H1 (cell line): ENCODE measurements around the gene ACTG2. TPM values are rescaled to one million over a fixed set of nuclear protein-coding genes. Genes with fewer than 3 reads are reported as not detected.

Experiments
- CTCF ChIA-PET: fragments of 300-600 bp; sonication (Branson Sonifier 250); formaldehyde crosslinking; loops from one replicate; lab custom pipeline; 2021; ENCODE audit not compliant: partially characterized antibody; lab: Charles Lee
- POLR2A ChIA-PET: fragments of 300-600 bp; sonication (Branson Sonifier 250); formaldehyde crosslinking; loops from one replicate; lab custom pipeline; 2021; ENCODE audit warnings: inconsistent platforms; ENCODE audit not compliant: partially characterized antibody; lab: Charles Lee
- DNase-seq, 2 experiments: peaks; one replicate each; pipeline versions ENCODE4 v3.0.0 to v3.0.0-alpha.2; 2010 to 2022; ENCODE audit warnings: low spot score in 2 of 2, low read depth in 1 of 2, mixed read lengths in 1 of 2
- FAIRE-seq: peaks from 2 replicates; lab custom pipeline; 2011; peaks lifted over from hg19 to GRCh38; lab: Jason Lieb, UNC
- H2AFZ ChIP-seq: 2 replicates; pipeline ENCODE4 v1.8.1; 2012; ENCODE audit warnings: low read length, inconsistent platforms
- H2AK5ac ChIP-seq: 2 replicates; pipeline ENCODE4 v1.6.1; 2013; ENCODE audit warnings: low read depth, low read length
- H2BK120ac ChIP-seq: replicated peaks from 2 replicates; pipeline ENCODE3; 2013; ENCODE audit warnings: low read depth, low read length, inconsistent platforms
- H2BK12ac ChIP-seq: 2 replicates; pipeline ENCODE4 v1.6.1; 2013; ENCODE audit warnings: low read depth, low read length
- H2BK15ac ChIP-seq: 2 replicates; pipeline ENCODE4 v1.6.1; 2013; ENCODE audit warnings: low read length
- H2BK20ac ChIP-seq: 2 replicates; pipeline ENCODE4 v1.6.1; 2013; ENCODE audit warnings: low read length
- H2BK5ac ChIP-seq: 2 replicates; pipeline ENCODE4 v1.6.1; 2013; ENCODE audit warnings: low read depth, low read length
- H3K14ac ChIP-seq: 2 replicates; pipeline ENCODE4 v1.6.1; 2013; ENCODE audit warnings: inconsistent platforms; ENCODE audit not compliant: insufficient read length
- H3K18ac ChIP-seq: 2 replicates; pipeline ENCODE4 v1.6.1; 2013; ENCODE audit warnings: low read length; ENCODE audit errors: extremely low read depth
- H3K23ac ChIP-seq: 2 replicates; pipeline ENCODE4 v1.6.1; 2013; ENCODE audit warnings: inconsistent platforms; ENCODE audit not compliant: insufficient read length
- H3K23me2 ChIP-seq: 2 replicates; pipeline ENCODE4 v1.6.1; 2013; ENCODE audit warnings: low read depth, low read length
- H3K27ac ChIP-seq: 2 replicates; pipeline ENCODE4 v1.6.1; 2011; ENCODE audit warnings: low read depth, low read length, inconsistent platforms
- H3K27me3 ChIP-seq, 4 experiments: replicated peaks in 1 of 4; 1 replicate in 1 of 4; 2 replicates in 3 of 4; pipeline versions ENCODE4 v1.6.1 to v1.8.1; 2011 to 2013; ENCODE audit warnings: low read length in 3 of 4, mild to moderate bottlenecking in 3 of 4, inconsistent platforms in 2 of 4, mixed read lengths in 2 of 4, moderate library complexity in 1 of 4; ENCODE audit not compliant: control insufficient read depth in 3 of 4, insufficient read depth in 3 of 4; ENCODE audit errors: extremely low read depth in 1 of 4
- H3K36me3 ChIP-seq, 4 experiments: 2 replicates each; pipeline versions ENCODE4 v1.6.1 to v1.8.1; 2011 to 2013; ENCODE audit warnings: mild to moderate bottlenecking in 4 of 4, low read length in 3 of 4, moderate library complexity in 2 of 4, control low read depth in 1 of 4, inconsistent platforms in 1 of 4; ENCODE audit not compliant: insufficient read depth in 4 of 4, control insufficient read depth in 2 of 4
- H3K4ac ChIP-seq: replicated peaks from 2 replicates; pipeline ENCODE3; 2013; ENCODE audit warnings: low read length, low read depth, mixed read lengths, inconsistent platforms; ENCODE audit not compliant: insufficient read length
- H3K4me1 ChIP-seq, 4 experiments: replicated peaks in 1 of 4; 1 replicate in 1 of 4; 2 replicates in 3 of 4; pipeline versions ENCODE4 v1.6.1 to v1.8.1; 2011 to 2013; ENCODE audit warnings: low read length in 3 of 4, inconsistent platforms in 2 of 4, mixed read lengths in 1 of 4; ENCODE audit not compliant: insufficient read depth in 4 of 4, control insufficient read depth in 3 of 4
- H3K4me2 ChIP-seq, 2 experiments: 2 replicates each; pipeline versions ENCODE4 v1.6.1 to v1.8.1; 2011 to 2013; ENCODE audit warnings: low read depth in 2 of 2, low read length in 2 of 2, control low read depth in 1 of 2, inconsistent platforms in 1 of 2, mild to moderate bottlenecking in 1 of 2; ENCODE audit not compliant: insufficient read depth in 1 of 2
- H3K4me3 ChIP-seq, 4 experiments: fragments of 200-600, 300-600 bp in 1 of 4; sonication (generic), shearing (Covaris generic), sonication (Bioruptor Twin) in 1 of 4; 2 replicates each; pipeline versions ENCODE4 v1.5.1 to v1.8.1; 2011 to 2016; ENCODE audit warnings: low read length in 4 of 4, low read depth in 3 of 4, control low read depth in 2 of 4, inconsistent platforms in 2 of 4, mild to moderate bottlenecking in 2 of 4, mixed read lengths in 1 of 4, moderate library complexity in 1 of 4; ENCODE audit not compliant: insufficient read depth in 2 of 4; ENCODE audit errors: extremely low read depth in 1 of 4
- H3K56ac ChIP-seq: replicated peaks from 2 replicates; pipeline ENCODE3; 2013; ENCODE audit warnings: low read depth, mild to moderate bottlenecking, mixed read lengths, low read length, inconsistent platforms; ENCODE audit not compliant: insufficient read length
- H3K79me1 ChIP-seq: 2 replicates; pipeline ENCODE4 v1.6.1; 2013; ENCODE audit warnings: low read depth, low read length, control low read depth
- H3K79me2 ChIP-seq, 2 experiments: 2 replicates each; pipeline versions ENCODE4 v1.6.1 to v1.8.1; 2012 to 2013; ENCODE audit warnings: low read length in 2 of 2, mild to moderate bottlenecking in 2 of 2, inconsistent platforms in 1 of 2; ENCODE audit not compliant: insufficient read depth in 2 of 2, control insufficient read depth in 1 of 2
- H3K9ac ChIP-seq, 4 experiments: replicated peaks in 1 of 4; 1 replicate in 1 of 4; 2 replicates in 3 of 4; pipeline versions ENCODE4 v1.6.1 to v1.8.1; 2011 to 2013; ENCODE audit warnings: low read depth in 3 of 4, low read length in 3 of 4, control low read depth in 2 of 4, mild to moderate bottlenecking in 2 of 4, moderate library complexity in 2 of 4, inconsistent platforms in 1 of 4; ENCODE audit errors: extremely low read depth in 1 of 4
- H3K9me3 ChIP-seq, 2 experiments: 2 replicates each; pipeline versions ENCODE4 v1.6.1 to v1.8.1; 2012 to 2013; ENCODE audit warnings: mild to moderate bottlenecking in 2 of 2, moderate library complexity in 2 of 2, control low read depth in 1 of 2, inconsistent platforms in 1 of 2, low read depth in 1 of 2, low read length in 1 of 2, mixed read lengths in 1 of 2; ENCODE audit not compliant: insufficient read depth in 2 of 2
- H4K20me1 ChIP-seq, 2 experiments: replicated peaks in 1 of 2; 2 replicates each; pipeline versions ENCODE3 to v1.8.1; 2011 to 2013; ENCODE audit warnings: inconsistent platforms in 2 of 2, low read length in 2 of 2, mild to moderate bottlenecking in 1 of 2; ENCODE audit not compliant: insufficient read depth in 2 of 2, control insufficient read depth in 1 of 2
- H4K5ac ChIP-seq: 2 replicates; pipeline ENCODE4 v1.6.1; 2013; ENCODE audit warnings: low read length, low read depth, mixed read lengths, inconsistent platforms; ENCODE audit not compliant: insufficient read length
- H4K8ac ChIP-seq: 2 replicates; pipeline ENCODE4 v1.8.0; 2013; ENCODE audit warnings: mild to moderate bottlenecking, moderate library complexity, low read length, inconsistent platforms; ENCODE audit not compliant: insufficient read depth; ENCODE audit errors: extremely low read depth
- H4K91ac ChIP-seq: replicated peaks from 2 replicates; pipeline ENCODE3; 2013; ENCODE audit warnings: low read length, mixed read lengths, inconsistent platforms; ENCODE audit not compliant: insufficient read length
- E2F6 ChIP-seq: IDR thresholded peaks from 2 replicates; pipeline ENCODE4 v1.6.1; 2012; ENCODE audit warnings: inconsistent platforms
- EGR1 ChIP-seq: IDR thresholded peaks from 2 replicates; pipeline ENCODE4 v1.6.1; 2011; ENCODE audit warnings: low read depth, low read length, borderline replicate concordance
- EZH2 ChIP-seq: fragments of 200-600 bp; sonication (generic); IDR thresholded peaks from 2 replicates; pipeline ENCODE4 v1.7.1; 2012; ENCODE audit warnings: low read depth, mild to moderate bottlenecking, moderate library complexity, low read length, inconsistent platforms; ENCODE audit not compliant: severe bottlenecking
- KDM5A ChIP-seq: fragments of 200-600 bp; IDR thresholded peaks from 2 replicates; pipeline ENCODE4 v1.7.1; 2012; ENCODE audit warnings: mild to moderate bottlenecking, low read length, inconsistent platforms, mixed read lengths
- POU5F1 ChIP-seq: IDR thresholded peaks from 2 replicates; pipeline ENCODE4 v1.6.1; 2011; ENCODE audit warnings: low read depth, mild to moderate bottlenecking, low read length, moderate library complexity
- RAD21 ChIP-seq, 2 experiments: IDR thresholded peaks in 1 of 2; conservative IDR thresholded peaks in 1 of 2; 2 replicates each; pipeline ENCODE4 v1.6.1; 2011; ENCODE audit warnings: low read depth in 2 of 2, low read length in 2 of 2, improper control_type of control experiment in 1 of 2, inconsistent platforms in 1 of 2, mild to moderate bottlenecking in 1 of 2, moderate library complexity in 1 of 2
- RXRA ChIP-seq: IDR thresholded peaks from 2 replicates; pipeline ENCODE4 v1.6.1; 2011; ENCODE audit warnings: low read depth, mild to moderate bottlenecking, low read length, moderate library complexity; ENCODE audit not compliant: insufficient read depth
- SAP30 ChIP-seq: fragments of 300-600 bp; sonication (generic); IDR thresholded peaks from 2 replicates; pipeline ENCODE4 v1.7.1; 2012; ENCODE audit warnings: low read length, moderate library complexity, mild to moderate bottlenecking, inconsistent platforms; ENCODE audit not compliant: insufficient read depth, insufficient replicate concordance
- SIX5 ChIP-seq: IDR thresholded peaks from 2 replicates; pipeline ENCODE4 v1.6.1; 2011; ENCODE audit warnings: mild to moderate bottlenecking, low read depth, low read length
- WGBS, 2 experiments: shearing (Covaris generic) in 1 of 2; methylation state at CpG; one replicate each; pipeline versions ENCODE4 v1.1.6 to v1.1.7; 2013 to 2015; ENCODE audit warnings: low lambda C conversion rate in 2 of 2, mixed read lengths in 2 of 2, inconsistent platforms in 1 of 2, low coverage in 1 of 2, missing lambda C conversion rate in 1 of 2; ENCODE audit not compliant: insufficient replicate concordance in 2 of 2, insufficient coverage in 1 of 2, insufficient read length in 1 of 2; ENCODE audit errors: extremely low coverage in 1 of 2, missing lambda C conversion rate in 1 of 2; 5-methylcytosine and 5-hydroxymethylcytosine counted together
- polyA plus RNA-seq, 7 experiments: library from polyadenylated mRNA; depleted of rRNA in 3 of 7; stranded (reverse) in 5 of 7; unstranded in 2 of 7; fragments of >200 nt in 5 of 7; fragments of 200-250 nt in 2 of 7; gene quantifications; 1 replicate in 5 of 7; 2 replicates in 1 of 7; 4 replicates in 1 of 7; pipeline versions ENCODE4 v1.2.1 to v1.2.3, GENCODE V29; 2011 to 2013; ENCODE audit warnings: missing spikeins in 2 of 7, mixed read lengths in 2 of 7
- total RNA-seq: library from RNA; stranded (reverse); fragmentation: NEBNext Ultra II Directional; extraction: Animal tissue kit (Norgen Biotek cat#: 25700); gene quantifications from 2 replicates; pipeline ENCODE4 v1.2.1, GENCODE V29; 2021
- TF ChIP-seq, protein P1 (sequence below), 3 experiments: IDR thresholded peaks; 1 replicate in 2 of 3; 2 replicates in 1 of 3; pipeline versions ENCODE4 v1.5.1 to v1.6.1; 2011; ENCODE audit warnings: low read length in 3 of 3, mild to moderate bottlenecking in 3 of 3, inconsistent platforms in 2 of 3, low read depth in 1 of 3, moderate library complexity in 1 of 3; ENCODE audit not compliant: insufficient read depth in 1 of 3; ENCODE audit errors: control extremely low read depth in 1 of 3

The ACTG2 gene
- total and polyA plus RNA-seq, 2 of the 8 experiments (the other 6 are each of a cell fraction or from before 2014, with no cell fraction given): 6.2 to 13.7 TPM

DNA sequence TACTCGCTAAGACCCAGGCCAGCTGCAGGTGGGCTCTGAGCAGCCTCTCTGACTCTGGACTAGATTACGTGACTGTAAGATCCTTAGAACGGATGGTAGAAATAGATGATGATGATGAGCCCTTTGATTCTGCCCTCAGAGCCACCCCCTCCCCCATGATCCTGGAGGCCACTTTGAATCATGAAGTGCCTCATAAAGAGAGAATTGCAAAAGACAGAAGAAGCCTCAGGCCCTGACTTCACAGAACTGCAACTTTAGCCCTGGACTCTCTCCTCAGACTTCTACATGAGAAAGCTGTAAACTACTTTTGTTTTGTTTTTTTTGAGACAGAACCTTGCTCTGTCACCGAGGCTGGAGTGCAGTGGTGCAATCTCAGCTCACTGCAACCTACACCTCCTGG lies 76.5 kb downstream of the ACTG2 start:
- Histone ChIP-seq H3K4me3 (no peak overlapping the region), H3K56ac (no peak overlapping the region), H3K36me3 (no peaks in the 10 kb centered on the region), H3K14ac (no peak overlapping the region), H3K23me2 (no peaks in the 10 kb centered on the region), H3K4me2 (no peak overlapping the region), H2BK20ac (no peak overlapping the region), H3K9me3 (no peaks in the 10 kb centered on the region), H3K9ac (no peak overlapping the region), H4K8ac (no peak overlapping the region), H3K4me1 (peaks cover 0 to 2% (median under 1%) of the 10 kb centered on the region in 4 experiments; a peak in 1 of 7 replicates), H2BK5ac (no peak overlapping the region), H4K20me1 (peaks cover 0 to 3% of the 10 kb centered on the region in 2 experiments), H2AK5ac (no peak overlapping the region), H3K4ac (no peak overlapping the region), H3K79me1 (no peaks in the 10 kb centered on the region), H3K27me3 (no peaks in the 10 kb centered on the region; a peak in 1 of 7 replicates), H4K91ac (no peak overlapping the region), H2AFZ (no peak overlapping the region), H2BK15ac (no peak overlapping the region), H2BK12ac (no peak overlapping the region), H4K5ac (no peak overlapping the region), H3K18ac (no peak overlapping the region), H3K27ac (no peak overlapping the region), H3K79me2 (no peaks in the 10 kb centered on the region), H2BK120ac (no peak overlapping the region), H3K23ac (no peak overlapping the region)
- FAIRE-seq (no peak), DNase-seq (no peak)
- CTCF ChIA-PET: interaction anchor here (0.6 to 1.5 kb wide), 3 partner anchors 95 to 186 kb away, joined by 3 read pairs; no protein-coding TSS in a partner anchor
- POLR2A ChIA-PET: interaction anchor here (0.7 kb wide), 1 partner anchor 15 kb away, joined by 3 read pairs; no protein-coding TSS in a partner anchor
- 82% methylated on average over 4 of the region's 4 CpGs; no CpG with 5 or more reads in 1 of the 2 experiments for WGBS, 2 experiments
- TF ChIP-seq POU5F1 (no peak), EZH2 (no peak), E2F6 (no peak), EGR1 (no peak), RAD21 (IDR thresholded peaks at IDR 0.05 in 1 of 2, conservative IDR thresholded peaks at IDR 0.05 in 1 of 2; ENCODE audit: low read depth in 2 of 2, low read length in 2 of 2) (no peak), SIX5 (no peak), KDM5A (no peak), RXRA (no peak), SAP30 (no peak)
- TF ChIP-seq, protein P1, sequence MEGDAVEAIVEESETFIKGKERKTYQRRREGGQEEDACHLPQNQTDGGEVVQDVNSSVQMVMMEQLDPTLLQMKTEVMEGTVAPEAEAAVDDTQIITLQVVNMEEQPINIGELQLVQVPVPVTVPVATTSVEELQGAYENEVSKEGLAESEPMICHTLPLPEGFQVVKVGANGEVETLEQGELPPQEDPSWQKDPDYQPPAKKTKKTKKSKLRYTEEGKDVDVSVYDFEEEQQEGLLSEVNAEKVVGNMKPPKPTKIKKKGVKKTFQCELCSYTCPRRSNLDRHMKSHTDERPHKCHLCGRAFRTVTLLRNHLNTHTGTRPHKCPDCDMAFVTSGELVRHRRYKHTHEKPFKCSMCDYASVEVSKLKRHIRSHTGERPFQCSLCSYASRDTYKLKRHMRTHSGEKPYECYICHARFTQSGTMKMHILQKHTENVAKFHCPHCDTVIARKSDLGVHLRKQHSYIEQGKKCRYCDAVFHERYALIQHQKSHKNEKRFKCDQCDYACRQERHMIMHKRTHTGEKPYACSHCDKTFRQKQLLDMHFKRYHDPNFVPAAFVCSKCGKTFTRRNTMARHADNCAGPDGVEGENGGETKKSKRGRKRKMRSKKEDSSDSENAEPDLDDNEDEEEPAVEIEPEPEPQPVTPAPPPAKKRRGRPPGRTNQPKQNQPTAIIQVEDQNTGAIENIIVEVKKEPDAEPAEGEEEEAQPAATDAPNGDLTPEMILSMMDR (IDR thresholded peaks at IDR 0.05; ENCODE audit: control extremely low read depth in 1 of 3, insufficient read depth in 1 of 3, low read depth in 1 of 3, low read length in 3 of 3): no peak
